Stimulated activated CD8-positive, alpha-beta memory T cell treated with anti-CD3 and anti-CD28 coated beads, Interleukin-15, amount 100 ng/mL, for 1 hour (primary cell): ENCODE results near the gene GAREM2.
A peak's percentile ranks its signal among the peaks of the same experiment; 100 is the strongest.
"Not testable (repeated sequence)": the region's sequence is repeated elsewhere in the genome, so short reads cannot be mapped to it uniquely, and the experiment has no call there.

ENCODE experiments used
- DNase-seq: peaks from one replicate; pipeline ENCODE4 v3.0.0-alpha.2; 2020; ENCODE audit warnings: low read depth

The GAREM2 gene

GRCh38 chr2:26172871-26173775 lies at the start of gene GAREM2:
GAREM2 (plus strand) TSS chr2:26173088; CDS start chr2:26173221, 133 bp downstream.
- DNase-seq, result no peak

DNA sequence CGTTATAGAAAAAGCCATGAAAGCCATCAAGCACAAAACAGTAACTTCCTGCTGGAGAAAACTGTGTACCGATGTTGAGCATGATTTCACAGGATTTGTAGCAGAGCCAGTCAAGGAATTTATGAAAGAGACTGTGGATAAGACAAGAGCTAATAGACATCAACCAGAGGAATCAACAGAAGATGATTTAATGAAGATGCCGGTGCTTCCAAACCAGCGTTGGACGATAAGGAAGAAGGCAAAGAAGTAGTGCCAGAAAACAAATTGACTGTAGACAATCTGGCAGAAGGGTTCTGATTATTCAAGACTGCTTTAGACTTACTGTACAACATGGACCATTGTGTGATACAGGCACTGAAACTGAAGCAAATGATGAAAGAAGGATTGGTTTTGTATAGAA lies 49.5 kb upstream of the GAREM2 start:
- DNase-seq, result no peak

GRCh38 chr2:26126074-26126473 lies 46.8 kb upstream of the GAREM2 start:
- DNase-seq, result no peak

- no peak for DNase-seq
These were observed 44.7 kb upstream of the GAREM2 start for GRCh38 chr2:26128176-26128575.

DNA sequence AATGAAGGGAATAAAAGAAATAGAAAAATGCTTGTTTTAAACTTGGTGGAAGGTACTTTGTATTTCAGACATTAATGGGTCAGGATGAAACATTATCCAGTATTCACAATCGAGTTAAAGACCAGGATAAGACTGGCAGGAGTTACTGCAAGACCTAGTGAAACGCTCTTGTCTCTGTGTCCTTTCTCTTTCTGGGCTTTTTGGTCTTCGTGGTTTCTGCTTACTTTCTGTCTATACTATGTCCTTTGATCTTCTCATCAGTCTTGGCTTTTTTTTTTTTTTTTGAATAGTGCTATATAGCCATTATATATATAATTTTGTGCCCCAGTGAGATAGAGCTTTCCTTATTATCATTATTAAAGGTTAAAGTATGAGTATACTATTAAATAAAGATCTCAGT lies 42.1 kb upstream of the GAREM2 start:
- DNase-seq, result no peak

- no peak for DNase-seq
These were observed 36.4 kb upstream of the GAREM2 start for GRCh38 chr2:26136451-26136850.

- no peak for DNase-seq
These were observed 33.4 kb upstream of the GAREM2 start for GRCh38 chr2:26139269-26140183.

DNA sequence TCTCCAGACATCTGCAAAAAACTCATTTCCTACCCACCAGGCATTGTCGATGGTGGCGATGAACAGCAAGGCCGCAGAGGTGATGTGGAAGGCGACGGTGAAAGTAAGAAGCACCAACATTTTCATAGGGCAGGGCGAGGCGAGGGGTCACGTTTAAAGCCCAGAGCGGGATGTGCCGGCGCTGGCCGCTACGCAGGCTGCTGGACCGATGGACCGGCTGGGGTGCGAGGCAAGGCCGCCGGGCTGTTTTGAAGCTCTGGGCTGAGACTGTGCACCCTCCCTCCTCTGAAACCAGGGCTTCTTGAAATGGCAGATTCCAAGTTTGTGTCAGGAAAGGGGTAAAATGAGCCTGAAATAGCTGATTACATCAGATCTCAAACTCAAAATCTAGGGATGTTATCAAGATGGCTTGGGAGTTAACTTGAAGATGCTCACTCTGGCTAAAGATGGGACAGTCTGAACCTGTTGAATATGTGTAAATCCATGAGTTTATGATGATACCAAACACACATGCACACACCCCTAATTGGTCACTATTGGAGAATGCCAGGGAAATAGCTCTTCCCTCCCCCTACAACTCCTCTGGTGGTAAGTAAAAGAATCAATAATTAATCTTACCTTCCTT lies 31.6 kb upstream of the GAREM2 start:
- no peak for DNase-seq

DNA sequence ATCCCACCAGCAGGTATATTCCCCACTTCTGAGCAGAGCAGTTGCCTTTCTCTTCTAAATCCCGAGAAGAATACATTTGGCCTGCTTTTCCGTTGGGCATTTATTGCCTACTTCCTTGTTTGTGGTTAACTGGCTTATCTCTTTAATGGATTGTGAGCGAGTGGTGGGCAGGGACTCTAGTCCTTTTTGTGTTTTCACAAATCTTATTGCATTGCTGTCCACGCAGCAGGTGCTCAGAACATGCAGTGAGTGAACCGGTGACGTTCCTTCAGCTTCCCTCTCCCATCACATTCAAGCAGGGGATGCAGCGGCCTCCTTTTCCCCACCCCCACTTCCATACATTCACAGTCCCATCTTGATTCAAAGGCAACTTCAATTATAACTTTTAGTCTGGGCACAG lies 28.9 kb upstream of the GAREM2 start:
- DNase-seq, result no peak

DNA sequence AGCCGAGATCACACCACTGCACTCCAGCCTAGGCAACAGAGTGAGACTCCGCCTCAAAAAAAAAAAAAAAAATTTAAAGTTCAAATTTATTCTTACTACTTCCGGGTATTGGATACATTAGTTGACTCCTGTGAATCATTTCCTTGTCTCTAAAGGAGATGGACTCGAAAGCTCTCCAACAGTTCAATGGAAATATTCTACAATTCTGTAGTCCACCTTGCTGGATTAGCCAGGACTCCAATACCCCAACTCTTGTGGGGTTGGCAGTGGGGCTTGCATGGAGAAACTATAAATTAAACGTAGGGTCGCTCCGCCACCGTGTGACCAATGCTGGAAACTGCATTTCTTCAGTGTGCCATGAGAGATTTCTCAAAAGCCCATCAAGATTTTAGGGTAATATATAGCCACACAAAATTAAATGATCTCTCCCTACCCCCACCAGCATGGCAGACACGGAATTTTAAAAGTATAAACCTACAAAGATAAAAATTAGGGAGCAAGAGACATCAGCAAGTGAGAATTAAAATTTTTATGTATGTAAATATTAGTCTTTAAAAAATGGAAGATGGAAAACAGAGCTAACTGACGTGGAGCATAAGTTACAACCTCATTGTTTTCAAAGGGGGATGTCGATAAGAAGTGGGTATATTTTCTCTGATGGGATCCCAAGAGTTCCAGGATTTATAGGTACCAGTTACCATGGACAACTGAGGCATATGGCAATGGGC lies 27.8 kb upstream of the GAREM2 start:
- DNase-seq, result peak; percentile 31

GRCh38 chr2:26148501-26148900 lies 24.4 kb upstream of the GAREM2 start:
- DNase-seq, result no peak

DNA sequence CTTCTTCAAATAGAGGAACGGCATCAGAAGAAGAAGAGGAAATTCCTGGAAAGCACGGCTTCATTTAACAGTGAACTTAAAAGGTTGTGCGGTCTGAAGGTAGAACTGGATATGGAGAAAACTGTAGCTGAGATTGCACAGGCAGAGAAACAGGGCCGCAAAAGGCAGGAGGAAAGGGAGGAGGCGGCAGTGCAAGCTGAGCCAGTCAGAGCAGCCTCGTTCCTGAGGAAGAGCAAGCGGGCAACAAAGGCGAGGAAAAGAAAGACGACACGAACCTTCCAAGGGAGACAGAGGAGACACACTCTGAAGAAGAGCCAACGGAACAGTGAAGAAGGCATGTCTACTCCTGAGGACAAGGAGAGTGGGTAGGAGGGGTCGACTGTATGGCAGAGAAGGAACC lies 22.6 kb upstream of the GAREM2 start:
- DNase-seq, result no peak

DNA sequence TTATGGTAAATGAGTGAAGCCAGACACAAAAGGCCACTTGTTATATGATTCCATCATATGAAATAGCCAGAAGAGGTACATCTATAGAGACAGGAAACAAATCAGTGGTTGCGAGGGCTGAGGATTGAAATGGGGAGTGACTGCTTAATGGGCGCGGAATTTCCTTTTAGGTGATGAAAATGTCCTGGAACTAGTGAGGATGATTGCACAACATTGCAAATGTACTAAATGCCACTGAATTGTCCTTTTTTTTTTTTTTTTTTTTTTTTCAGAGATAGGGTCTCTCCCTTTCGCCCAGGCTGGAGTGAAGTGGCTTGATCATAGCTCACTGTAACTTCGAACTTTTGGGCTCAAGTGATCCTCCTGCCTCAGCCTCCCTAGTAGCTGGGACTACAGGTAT lies 15.3 kb upstream of the GAREM2 start:
- DNase-seq, result no peak

DNA sequence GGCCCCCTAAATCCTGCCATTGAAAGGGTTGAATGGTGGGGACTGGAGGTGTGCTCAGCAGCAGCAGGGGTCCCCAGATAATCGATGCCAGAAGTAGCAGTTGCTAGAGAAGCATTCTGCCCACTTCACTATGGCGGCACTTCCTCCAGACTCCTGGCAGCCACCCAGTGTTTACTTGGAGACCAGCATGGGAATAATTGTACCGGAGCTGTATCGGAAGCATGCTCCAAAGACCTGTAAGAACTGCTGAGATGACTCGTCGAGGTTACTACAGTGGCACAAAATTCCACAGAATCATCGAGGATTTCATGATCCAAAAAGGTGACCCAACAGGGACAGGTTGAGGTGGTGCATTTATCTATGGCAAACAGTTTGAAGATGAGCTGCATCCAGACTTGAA lies 11.0 kb upstream of the GAREM2 start:
- DNase-seq, result no peak

- no peak for DNase-seq
These were observed 9.9 kb upstream of the GAREM2 start for GRCh38 chr2:26162963-26163362.

DNA sequence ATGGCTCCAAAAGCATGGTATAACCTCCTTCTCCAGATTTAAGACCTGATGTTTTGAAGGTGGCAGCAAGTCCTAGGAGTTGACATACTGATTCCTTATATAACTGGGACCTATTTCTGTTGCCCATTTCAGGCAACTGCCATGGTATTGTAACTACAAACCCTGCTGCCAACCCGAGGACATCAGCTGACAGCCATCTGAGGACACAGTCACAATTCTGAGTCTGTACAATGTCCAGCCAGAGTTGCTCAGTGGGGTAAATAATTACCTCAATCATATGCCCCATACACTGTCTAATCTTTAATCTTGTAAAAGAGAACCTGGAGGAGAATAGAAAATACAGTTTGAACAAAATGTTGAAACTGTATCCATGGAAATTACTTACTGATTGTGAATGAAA lies 8.7 kb upstream of the GAREM2 start:
- DNase-seq, result no peak

- DNase-seq, result no peak
These were observed 8.2 kb upstream of the GAREM2 start for GRCh38 chr2:26164641-26165211.

DNA sequence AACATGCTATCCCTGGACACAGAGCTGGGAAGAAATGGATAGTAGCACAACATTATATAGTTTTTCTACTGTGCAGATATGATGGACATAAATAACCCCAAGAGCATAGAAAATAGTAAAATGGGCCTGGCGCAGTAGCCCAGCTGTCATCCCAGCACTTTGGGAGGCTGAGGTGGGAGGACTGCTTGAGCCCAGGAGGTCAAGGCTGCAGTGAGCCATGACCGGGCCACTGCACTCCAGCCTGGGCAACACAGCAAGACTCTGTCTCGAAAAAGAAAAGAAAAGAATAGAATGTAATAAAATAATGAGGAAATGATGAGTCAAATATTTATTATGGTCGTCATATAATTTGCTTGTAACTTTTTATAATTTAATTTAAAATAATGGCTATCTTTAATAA lies 7.5 kb upstream of the GAREM2 start:
- no peak for DNase-seq

- DNase-seq, result not testable (repeated sequence)
These were observed 6.3 kb upstream of the GAREM2 start for GRCh38 chr2:26166541-26166940.

DNA sequence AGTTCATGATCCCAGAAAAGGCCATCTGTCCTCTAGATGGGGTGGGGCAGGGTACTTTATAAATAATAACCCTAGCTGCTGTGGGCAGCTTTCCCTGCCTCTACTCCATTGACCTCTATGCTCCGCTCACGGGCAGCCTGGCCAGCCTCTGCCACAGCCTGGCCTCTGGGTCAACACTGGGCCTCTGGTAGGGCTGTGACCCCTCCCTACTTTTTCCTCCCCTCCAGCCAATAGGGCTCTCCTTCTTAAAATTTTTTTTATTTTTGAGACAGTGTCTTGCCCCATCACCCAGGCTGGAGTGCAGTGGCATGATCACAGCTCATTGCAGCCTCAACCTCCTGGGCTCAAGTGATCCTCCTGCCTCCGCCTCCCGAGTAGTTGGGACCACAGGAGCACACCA lies 4.1 kb upstream of the GAREM2 start:
- DNase-seq, result no peak

DNA sequence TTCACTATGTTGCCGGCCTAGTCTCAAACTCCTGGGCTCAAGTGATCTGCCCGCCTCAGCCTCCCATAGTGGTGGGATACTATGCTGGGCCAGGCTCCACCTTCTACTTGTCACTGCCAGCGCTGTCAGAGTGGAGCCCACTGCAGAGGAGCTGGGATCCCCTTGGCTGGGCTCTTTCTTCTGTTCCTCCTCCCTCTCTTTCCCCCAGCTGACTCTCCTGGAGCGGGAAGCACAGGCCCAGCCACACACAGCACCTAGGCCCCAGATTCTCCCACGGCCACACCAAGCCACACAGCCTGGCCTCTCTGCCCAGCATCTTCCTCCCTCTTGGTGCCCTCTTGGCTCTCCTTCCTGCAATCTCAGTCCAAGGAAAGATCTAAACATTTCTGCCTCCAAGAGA lies 3.7 kb upstream of the GAREM2 start:
- no peak for DNase-seq
